NCI-H2227 treated with DMSO at 0.1 percent for 48 hours (cell line): ENCODE measurements around the gene CUL2.
A peak's percentile ranks its signal among the peaks of the same experiment; 100 is the strongest.
"Not testable (repeated sequence)": the region's sequence is repeated elsewhere in the genome, so short reads cannot be mapped to it uniquely, and the experiment has no call there.

Source experiments
- DNase-seq: peaks from one replicate; lab custom pipeline; 2025; lab: John Stamatoyannopoulos, UW

The CUL2 gene

DNA sequence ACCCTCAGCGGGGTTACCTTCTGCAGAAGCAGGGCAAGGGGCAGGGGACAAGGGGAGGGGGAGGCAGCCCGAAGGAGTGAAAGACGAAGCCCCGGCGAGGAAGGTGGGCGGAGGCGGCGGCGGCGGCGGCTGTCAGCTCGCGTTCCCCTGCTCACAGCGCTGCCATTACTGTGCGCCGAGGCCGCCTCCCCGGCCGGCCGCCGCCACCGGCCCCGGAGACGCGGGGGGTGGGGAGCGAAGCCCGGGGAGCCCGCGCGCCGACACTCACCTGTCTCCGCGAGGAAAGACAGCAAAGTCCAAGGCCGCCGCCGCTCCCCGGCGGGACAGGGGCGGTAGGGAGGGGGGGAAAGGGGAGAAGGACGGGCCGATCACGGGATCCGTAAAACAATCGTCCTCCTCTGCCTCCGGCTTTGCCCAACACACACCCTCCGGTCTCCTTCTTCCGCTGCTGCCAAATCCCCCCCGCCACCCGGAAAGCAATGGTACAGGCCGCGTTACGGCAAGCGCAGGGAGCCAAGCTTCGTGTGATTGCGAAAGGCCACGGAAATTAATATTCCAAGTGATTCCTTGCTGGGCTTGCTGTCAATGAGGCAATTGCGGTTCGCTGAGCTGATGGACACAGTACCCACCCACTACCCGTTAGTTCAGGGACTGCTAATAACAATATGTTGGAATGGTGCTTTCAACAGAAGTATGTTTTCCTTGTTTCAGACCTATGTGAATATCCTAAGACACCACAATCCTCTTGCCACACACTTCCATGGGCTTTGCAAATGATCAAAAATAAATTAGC is at the start of gene CUL2:
Gene CUL2 (minus strand): TSS at position 180 of the 793 bp plus-strand sequence. CDS start 19,024 bp downstream, outside the sequence.
- DNase-seq = peak; percentile 89

DNA sequence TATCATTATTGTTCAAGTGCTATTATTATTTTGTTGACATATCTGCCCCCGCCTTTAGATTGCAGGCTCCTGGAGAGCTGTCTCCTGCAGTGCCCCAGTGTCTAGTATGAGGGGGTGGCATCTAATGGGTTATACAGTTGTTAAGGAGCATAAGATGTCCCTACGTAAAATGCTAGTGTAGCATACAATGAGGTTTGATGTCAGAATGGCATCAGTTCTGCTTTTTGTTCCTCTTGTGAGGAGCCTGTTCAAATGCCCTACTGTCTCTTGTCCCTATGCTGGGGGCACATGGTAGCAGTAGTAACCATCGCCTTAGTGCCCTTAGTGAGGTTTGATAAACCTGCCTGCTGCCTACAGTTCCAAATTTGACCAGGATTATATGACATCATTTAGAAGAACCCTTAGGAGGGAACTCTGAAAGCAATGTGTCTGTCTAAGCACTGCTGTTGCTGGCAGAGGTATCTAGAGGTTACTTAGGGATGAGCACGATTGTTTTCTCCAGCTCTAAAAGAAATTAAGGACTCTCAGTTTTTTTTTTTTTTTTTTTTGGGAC is 46.2 kb upstream of the CUL2 start:
- DNase-seq = no peak

DNA sequence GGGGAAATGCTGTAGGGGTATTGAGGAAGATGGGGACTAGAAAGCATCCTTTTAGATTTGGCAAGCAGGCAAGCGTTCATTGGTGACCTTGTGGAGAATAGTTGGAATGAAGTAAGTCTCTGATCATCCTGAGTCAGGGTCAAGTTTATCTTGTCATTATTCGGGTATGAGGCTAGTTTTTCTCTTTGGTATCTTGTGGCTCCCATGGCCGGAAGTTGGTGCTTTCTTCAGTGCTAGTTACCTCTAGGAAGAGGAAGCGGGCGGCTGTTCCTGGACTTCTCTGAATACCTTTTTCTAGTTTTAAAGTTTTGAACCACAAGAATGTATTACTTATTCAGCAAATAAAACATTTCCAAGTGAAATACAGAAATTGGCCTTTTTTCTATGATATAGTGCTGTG is 45.7 kb upstream of the CUL2 start:
- DNase-seq = no peak

DNA sequence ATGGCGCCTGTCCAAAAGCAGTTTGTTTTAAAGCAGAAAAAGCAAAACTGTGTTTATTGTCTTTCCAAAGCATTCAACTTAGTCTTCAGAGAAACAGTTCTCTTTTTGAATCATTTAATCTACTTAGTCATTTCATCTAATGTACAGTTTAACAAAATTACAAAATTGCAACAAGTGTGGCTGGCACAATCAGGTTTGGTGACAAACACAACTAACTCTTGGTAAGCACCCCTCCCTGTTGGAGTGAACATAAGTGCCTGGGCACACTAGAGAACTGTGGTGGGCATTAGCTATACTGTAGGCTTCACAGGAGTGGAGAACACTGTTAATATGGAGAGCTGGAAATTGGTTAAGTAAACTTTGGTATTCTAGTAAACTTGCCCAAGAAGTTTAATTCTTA is 43.4 kb upstream of the CUL2 start:
- no peak for DNase-seq

DNA sequence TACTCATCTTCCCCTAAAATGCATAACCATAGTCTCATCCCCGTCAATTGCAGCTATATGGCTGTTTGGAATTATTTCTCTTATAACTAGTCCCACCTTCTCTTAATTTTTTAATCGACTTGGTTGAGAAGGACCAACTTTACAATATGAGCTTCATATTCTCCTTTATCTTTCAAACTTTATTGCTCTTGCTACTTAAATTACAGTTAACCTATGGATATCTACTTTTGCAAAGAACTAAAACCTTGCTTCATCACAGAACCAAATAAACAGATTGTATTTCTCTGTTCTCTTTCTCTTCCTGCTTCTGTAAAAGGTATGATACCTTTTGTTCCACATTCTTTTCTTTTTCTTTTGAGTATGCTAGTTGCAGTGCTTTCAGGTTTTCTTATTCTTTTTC is 42.6 kb upstream of the CUL2 start:
- no peak for DNase-seq

DNA sequence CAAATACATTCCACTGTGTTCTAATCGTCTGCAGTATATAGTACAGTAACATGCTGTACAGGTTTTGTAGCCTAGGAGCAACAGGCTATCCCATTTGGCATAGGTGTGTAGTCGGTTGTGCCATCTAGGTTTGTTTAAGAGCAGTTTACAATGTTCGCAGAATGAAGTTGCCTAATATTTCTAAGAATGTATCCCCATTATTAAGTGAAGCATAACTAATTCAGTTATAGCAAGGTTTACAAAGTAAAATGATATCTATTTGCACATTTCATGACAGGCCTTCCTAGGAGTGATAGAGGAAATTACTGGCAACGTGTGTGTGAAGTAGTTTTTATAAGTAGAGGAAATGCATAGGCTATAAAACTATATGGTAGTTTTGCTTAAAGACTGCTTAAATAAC is 40.5 kb upstream of the CUL2 start:
- no peak for DNase-seq

DNA sequence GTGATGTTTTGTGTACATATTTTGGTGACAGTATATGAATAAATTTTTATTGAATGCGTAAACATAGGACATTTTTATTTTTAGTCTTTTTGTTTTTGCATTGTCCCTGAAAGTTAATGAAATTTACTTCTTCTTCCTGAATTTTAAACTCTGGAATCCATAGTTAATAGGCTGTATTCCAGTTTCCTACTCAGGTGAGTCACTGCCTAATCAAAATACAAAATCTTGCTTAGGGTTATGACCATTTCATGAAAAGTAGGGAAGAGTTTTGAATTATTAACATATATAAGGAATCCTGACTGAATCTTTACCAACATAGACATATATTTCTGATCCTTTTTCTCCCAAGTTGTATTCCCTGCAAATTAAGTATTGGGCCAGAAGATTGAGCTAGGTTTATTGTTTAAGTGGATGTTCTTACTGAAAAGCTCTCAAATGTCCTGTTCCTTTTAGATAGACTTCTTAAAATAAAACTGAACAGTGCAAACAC is 39.1 kb upstream of the CUL2 start:
- no peak for DNase-seq

DNA sequence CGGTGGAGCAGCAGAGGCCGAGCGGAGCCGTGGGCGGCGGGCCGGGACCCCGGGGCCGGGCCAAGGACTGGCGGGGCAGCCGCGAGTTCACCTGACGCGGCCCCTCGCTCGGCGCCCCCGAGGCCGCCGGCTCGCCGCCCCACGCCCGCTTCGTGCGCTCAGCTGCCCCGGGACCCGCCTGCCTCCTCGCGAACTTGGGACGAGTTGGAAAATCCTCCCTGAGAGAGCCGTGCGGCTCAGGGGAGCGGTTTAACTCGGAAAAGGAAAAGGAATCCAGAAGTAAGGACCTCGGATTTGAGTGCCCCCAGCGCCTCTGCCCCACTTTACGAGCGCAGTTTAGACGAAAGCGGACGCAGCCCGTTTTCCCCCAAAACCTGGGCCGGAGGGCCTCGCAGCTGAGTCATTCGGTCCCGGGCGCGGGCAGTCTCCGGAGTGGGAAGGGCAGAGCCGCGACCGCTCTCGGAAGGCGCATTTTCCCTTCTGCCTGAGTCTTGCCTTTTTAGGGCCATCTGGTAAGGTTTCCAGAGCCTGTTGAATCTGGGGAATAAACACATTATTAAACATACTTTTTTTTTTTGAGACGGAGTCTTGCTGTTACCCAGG is 37.2 kb upstream of the CUL2 start:
- DNase-seq = peak; percentile 16

DNA sequence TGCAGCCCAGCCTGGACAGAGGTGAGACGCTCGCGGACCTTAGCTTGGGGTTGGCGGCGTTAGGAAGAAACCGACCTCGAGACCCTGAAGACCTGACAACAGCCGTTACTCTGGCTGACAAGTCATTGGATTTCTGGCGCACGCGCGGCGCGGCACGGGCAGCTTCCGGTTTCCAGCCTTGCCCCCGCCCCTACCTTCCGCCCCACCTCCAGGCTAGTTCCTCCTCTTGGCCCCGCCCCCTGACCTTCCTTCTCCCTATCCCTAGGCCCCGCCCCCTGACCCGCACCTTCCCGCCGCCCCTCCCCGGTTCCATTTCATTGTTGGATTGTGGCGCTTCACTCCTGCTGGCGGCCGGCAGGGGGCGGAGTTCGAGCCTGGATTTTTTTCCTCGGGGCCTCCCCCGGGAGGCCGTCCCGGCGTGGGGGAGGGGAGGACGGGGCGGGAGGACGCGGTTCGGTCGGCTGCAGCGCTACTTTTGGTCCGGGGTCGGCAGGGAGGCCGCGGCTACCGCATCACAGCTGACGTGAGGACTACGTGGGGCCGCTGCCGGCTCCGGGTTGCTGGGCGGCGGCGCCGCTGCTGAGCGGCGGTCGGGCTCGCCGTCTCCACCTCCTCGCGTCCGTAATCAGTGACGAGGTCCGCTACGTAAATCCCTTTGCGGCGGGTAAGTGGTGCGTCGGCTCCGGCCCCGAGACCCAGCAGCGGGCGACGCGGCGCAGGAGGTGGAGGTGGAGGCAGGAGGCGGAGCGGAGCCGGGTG is 36.6 kb upstream of the CUL2 start, which contains the start of gene CREM:
Gene CREM (plus strand): TSS at position 317 of the 759 bp plus-strand sequence. CDS start 10,990 bp downstream, outside the sequence.
- peak; percentile 94 for DNase-seq

DNA sequence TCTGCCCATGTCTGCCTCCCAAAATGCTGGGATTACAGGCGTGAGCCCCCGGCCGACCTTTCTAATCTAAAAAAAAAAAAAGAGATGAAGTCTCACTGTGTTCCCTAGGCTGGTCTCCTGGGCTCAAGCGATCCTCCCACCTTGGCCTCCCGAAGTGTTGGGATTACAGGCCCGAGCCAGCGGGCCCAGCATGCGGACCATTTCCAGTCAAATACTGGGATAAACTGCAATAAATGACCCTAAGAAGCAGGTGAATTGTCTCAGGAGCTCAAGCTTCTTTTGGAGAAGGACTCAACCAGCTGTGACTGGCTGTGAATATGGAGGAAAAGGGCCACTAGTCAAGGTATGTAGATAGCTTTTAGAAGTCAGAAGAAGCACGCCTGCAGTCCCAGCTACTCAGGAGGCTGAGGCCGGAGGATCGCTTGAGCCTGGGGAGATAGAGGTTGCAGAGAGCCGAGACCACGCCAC is 36.0 kb upstream of the CUL2 start:
- no peak for DNase-seq

DNA sequence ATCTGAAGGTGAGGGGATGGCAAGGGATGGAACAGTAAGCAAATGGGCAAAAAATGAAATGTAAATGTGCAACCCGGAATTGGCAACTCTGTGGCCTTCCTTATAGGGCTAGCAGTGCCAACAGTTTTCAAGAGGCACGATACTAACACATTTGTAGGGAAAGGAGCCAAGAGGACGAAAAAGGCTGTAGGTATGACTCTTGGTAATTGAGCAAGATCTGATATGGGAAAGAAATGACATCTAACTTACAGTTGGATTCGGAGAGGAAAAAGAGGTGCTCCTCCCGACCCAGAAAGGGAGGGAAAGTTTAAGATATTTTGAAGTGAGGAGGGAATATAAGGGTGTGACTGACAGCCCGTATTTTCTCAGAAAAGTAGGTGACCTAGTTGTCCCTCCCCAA is 34.4 kb upstream of the CUL2 start:
- DNase-seq = no peak

DNA sequence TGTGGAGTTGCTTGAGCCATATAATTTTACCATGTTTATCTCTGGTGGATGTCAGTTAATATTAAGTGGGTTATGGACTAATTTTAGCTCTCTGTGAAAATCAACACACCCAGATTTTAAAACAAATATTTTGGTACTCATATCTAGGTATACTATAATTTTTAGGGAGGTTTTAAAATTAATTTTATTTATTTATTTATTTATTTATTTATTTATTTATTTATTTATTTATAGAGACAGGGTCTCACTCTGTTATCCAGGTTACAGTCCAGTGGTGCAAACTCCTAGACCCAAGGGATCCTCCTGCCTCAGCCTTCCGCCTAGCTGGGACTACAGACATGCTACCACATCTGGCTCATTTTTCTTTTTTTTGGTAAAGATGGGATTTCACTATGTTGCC is 29.2 kb upstream of the CUL2 start:
- no peak for DNase-seq

DNA sequence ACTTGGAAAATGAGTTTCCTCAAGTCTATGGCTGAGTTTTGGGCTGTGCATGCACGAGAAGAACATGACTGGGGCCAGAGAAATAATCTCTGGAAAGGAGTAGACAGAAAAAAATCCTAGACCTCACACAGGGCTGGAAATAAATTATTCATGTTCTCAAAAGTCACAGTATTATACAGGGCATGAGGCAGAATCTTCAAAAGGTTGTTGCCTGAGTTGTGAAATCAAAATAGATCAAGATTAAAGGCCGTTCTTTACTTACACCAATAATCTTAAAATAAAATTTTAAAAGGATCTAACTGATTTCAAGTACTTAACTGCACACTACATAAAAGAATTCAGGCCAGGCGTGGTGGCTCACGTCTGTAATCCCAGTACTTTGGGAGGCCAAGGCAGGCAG is 22.4 kb upstream of the CUL2 start:
- no peak for DNase-seq

DNA sequence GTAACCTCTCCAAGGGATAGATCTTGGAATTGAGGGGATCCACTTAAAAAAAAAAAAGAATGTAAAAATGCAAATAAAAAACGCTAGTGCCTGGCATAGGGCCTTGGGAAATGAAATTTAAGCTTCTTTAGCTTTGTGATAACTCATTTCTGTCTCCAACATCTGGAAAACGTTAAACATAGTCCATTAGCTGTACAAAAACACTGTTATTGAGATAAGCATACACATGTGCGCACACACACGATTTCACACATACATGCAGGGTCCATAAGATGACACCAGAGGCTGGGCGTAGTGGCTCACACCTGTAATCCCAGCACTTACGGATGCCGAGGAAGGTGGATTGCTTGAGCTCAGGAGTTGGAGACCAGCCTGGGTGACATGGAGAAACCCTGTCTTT is 13.7 kb upstream of the CUL2 start:
- no peak for DNase-seq

DNA sequence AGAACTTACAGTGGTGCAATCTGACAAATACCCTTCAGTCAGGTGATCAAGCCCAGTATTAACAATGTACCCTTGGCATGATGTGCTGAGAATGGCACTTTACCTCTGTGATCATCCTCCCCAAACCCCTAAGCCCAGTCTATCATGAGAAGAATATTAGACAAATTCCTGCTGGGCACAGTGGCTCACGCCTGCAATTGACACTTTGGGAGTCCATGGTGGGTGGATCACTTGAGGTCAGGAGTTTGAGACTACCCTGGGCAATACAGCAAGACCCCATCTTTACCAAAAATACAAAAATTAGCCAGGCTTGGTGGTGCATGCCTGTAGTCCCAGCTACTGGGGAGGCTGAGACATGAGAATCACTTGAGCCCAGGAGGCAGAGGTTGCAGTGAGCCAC is 7.4 kb upstream of the CUL2 start:
- no peak for DNase-seq

DNA sequence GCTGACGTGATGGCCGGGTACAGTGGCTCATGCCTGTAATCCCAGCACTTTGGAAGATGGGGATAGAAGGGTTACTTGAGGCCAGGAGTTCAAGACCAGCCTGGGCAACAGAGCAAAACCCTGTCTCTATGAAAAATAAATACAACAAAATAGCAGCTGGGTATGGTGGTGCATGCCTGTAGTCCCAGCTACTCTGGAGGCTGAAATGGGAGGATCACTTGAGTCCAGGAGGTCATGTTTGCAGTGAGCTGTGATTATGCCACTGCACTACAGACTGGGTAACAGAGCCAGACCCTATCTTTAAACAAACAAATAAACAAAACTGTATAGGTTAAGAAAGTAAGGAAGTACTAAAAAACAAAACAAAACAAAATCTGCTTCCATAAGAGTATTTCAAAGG is 6.2 kb upstream of the CUL2 start:
- DNase-seq = no peak

DNA sequence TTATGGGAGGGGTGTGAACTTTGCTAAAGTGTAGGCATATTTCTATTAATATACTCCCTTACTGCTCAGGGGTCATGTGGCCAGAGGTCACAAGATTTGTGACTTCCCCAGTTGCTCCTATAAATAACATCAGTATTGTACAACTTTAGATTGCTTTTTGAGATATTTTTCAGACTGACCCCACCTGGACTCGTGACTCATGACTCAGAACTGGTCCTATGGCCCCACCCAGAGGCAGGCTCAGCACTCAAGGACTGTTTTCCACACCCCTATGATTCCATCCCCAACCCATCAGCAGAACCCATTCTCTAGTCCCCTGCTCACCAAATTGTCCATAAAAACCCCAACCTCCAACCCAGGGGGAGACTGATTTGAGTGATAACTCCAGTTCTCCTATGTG is 2.7 kb upstream of the CUL2 start:
- no peak for DNase-seq

DNA sequence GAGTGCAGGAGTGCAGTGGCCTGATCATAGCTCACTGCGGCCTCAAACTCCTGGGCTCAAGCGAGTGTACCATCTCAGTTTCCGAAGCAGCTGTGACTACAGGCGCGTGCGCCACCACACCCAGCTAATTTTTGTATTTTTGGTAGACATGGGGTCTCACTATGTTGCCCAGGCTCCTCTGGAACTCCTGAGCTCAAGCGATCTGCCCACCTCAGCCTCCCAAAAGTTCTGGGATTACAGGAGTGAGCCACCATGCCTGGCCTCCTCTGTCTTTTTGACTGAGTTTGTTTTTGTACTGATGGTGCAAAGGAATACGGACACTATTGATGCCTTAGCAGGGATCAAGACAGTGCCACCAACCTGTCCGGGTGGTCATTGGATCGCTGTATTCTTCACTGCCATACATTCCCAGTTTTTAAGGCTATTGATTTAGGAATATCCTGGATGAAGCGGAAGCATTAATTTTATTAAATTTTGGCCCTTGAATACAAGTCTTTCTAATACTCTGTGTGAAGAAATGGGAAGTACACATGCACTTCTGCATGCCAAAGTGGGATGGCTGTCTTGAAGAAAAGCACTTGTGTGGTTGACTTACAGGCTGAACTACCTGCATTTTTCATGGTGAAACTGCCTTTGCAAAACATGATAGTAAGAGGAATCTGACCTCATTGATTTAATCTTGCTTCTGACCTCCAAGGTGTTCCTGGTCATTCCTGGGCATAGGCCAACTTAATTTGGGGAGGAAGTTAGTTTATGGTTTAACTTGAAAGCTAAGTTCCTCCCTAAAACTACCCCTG is 2.1 kb upstream of the CUL2 start:
- no peak for DNase-seq

DNA sequence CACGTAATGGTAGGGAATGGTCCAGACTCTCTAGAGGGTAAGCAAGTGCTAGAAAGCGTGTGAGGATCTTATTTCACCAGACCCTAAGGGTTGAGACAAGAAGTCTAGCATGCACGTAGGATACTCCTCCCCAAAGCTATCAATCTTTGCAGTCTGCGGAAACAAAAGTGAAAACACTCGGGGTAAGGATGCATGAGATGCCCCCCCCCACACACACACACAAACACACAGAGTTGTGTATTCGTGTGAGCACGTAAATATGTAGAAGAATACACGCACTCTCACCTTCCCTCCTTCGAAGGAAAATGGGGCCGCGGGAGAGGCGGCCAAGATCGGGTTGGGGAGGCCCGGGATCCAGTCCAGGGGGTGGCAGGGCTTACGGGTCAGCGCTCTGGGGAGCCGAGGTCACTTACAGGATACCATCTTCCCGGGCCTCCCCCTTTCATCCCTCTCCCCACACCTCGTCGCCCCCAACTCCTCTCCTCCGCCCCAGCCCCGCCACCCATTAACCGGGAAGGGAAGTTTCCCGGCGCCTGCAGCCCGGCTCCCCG is 455 bp downstream of the CUL2 start:
- DNase-seq = peak; percentile 17

DNA sequence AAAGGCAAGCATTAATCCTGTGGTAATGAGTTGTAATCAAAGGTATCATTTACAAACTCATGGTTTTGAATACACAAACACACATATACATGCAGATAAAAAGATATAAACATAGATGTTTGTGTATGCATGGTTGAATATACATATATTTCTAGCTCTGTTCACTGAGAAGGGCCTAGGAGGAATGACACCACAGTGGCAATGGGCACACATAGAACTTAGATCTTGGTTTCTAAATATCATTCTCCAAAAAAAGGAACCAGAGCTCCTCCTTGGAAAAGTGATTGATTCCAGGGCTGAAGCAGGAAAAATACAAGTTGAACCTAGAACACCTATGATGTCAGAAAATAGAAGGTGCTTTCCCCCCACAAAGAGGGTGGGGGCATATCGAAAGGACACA is 6.9 kb downstream of the CUL2 start:
- DNase-seq = no peak

DNA sequence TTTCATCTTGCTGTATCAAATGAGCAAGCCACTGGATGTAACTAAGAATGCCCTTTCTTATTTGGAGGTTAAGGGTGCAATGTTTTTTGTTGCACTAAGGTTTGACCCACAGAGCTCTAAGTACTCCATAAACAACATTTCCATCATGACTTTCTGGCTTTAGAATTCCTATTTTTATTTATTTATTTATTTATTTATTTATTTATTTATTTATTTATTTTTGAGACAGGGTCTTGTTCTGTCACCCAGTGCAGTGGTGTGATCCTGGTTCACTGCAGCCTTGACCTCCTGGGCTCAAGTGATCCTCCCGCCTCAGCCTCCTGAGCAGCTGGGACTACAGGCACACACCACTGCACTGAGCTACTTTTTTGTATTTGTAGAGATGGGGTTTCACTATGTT is 9.9 kb downstream of the CUL2 start:
- not testable (repeated sequence) for DNase-seq
